Gastrocnemius medialis (tissue), 4 donors: Measurements from ENCODE around the gene AGPS.

ENCODE experiments used
- POLR2A ChIP-seq, 2 donors: fragments of 450-650 bp; IDR thresholded peaks; one replicate each; pipeline ENCODE4 v1.6.1; 2017; ENCODE audit warnings: antibody characterized with exemption in 2 of 2, mild to moderate bottlenecking in 2 of 2, moderate library complexity in 2 of 2
- TF ChIP-seq, protein P1 (sequence below), 5 experiments: fragments of 450-650 bp in 3 of 5; fragments of 200-600 bp in 2 of 5; sonication (generic) in 2 of 5; IDR thresholded peaks in 4 of 5; conservative IDR thresholded peaks in 1 of 5; 1 replicate in 4 of 5; 2 replicates in 1 of 5; pipeline ENCODE4 v1.5.1; 2016 to 2019; ENCODE audit warnings: antibody characterized with exemption in 5 of 5, mild to moderate bottlenecking in 3 of 5, moderate library complexity in 3 of 5

DNA sequence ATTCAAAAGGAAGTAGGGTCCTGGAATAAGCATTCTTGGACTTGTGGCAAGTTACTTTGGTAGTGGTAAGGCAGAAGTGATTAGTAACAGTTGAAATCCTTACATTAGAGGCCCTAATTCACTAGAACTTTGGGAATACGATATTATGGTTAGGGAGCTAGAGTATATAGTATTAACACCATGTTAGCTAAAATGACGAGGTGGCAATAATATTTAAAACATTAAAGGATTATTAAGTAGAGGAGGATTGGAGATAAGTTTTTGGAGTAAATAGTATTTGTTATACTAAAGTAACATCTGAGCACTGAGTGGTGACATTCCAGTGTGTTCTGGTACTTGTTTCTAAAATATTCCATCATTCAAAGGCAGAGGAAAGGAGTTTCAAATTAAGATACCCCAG lies 91.0 kb downstream of the AGPS start:
- TF ChIP-seq, protein P1, sequence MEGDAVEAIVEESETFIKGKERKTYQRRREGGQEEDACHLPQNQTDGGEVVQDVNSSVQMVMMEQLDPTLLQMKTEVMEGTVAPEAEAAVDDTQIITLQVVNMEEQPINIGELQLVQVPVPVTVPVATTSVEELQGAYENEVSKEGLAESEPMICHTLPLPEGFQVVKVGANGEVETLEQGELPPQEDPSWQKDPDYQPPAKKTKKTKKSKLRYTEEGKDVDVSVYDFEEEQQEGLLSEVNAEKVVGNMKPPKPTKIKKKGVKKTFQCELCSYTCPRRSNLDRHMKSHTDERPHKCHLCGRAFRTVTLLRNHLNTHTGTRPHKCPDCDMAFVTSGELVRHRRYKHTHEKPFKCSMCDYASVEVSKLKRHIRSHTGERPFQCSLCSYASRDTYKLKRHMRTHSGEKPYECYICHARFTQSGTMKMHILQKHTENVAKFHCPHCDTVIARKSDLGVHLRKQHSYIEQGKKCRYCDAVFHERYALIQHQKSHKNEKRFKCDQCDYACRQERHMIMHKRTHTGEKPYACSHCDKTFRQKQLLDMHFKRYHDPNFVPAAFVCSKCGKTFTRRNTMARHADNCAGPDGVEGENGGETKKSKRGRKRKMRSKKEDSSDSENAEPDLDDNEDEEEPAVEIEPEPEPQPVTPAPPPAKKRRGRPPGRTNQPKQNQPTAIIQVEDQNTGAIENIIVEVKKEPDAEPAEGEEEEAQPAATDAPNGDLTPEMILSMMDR (IDR thresholded peaks at IDR 0.05 in 4 of 5, conservative IDR thresholded peaks at IDR 0.05 in 1 of 5): no peak
- no peak for TF ChIP-seq POLR2A (IDR thresholded peaks at IDR 0.05)
